OCI-LY7 (cell line): ENCODE data around the gene SLC25A44.

Source experiments
- CTCF ChIP-seq: fragments of 200-600 bp; sonication (generic); conservative IDR thresholded peaks from 2 replicates; pipeline ENCODE4 v1.5.1; 2014; ENCODE audit warnings: mild to moderate bottlenecking, antibody characterized with exemption, low read length, moderate library complexity, mixed read lengths
- EZH2phosphoT487 ChIP-seq: fragments of 200-600 bp; sonication (generic); IDR thresholded peaks from 2 replicates; pipeline ENCODE4 v1.6.1; 2018; ENCODE audit warnings: low read depth, borderline replicate concordance, mild to moderate bottlenecking, mixed run types, antibody characterized with exemption, low read length, moderate library complexity, mixed read lengths

GRCh38 chr1:156212130-156212529 lies 18.2 kb downstream of the SLC25A44 start:
- no peak for TF ChIP-seq EZH2phosphoT487
- TF ChIP-seq CTCF = no peak
